ENCODE results near the gene MCRS1. TPM values are rescaled to one million over a fixed set of nuclear protein-coding genes. Genes with fewer than 3 reads are reported as not detected.
"Not testable (repeated sequence)": the region's sequence is repeated elsewhere in the genome, so short reads cannot be mapped to it uniquely, and the experiment has no call there.

Gene MCRS1
- polyA plus RNA-seq, 4 donors, result 65.3 to 85.6 (median 72.2) TPM

DNA sequence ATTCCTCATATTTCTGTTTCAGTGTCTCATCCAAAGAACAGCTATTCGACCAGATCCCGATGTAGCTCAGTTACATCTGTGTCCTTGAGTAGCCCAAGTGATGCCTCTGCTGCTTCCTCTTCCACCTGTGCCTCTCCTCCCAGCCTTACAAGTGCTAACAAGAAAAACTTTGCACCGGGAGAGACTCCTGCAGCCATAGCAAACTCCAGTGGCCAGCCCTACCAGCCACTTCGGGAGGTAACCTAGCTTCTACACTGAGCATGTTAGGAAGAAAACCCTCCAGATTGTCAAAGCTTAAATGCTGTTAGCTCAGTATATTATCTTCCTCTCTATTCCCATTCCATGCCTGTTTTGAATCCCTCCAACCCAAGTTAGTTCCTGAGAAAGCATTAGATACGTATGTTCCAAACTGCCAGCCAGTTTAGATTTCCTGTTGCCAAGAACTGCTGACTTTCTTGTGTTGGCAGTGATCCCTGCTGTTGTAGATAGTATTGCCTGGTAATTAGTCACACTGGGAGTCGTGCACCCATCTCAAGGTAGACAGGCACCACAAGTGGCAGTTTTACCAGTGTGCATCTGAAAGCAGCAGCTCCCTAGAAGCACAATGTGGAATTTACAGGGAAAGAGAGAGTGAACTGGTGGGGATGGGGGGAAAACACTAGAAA is 43.1 kb downstream of the MCRS1 start:
- DNase-seq (ENCODE audit: low read depth in 4 of 4, low spot score in 2 of 4), result no peak

DNA sequence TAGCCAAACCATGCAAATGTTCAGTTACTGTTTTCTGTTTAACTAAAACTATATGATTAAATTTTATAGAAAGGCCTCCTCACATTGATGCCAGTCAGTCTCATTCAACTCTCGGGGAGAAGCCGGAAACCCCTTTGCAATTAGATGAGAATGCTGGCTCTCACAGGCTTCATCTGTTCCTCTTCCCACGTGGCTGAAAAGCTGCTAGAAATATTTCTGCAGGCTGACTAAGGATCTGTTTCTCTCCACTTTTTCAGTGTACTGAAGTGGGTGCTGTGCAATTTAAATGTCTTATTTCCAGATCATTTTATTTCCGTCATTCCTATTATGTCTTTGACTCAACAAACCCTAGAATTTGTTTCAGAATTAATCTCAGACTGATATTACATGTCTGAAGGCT is 46.6 kb downstream of the MCRS1 start:
- DNase-seq (ENCODE audit: low read depth in 4 of 4, low spot score in 2 of 4), result no peak

DNA sequence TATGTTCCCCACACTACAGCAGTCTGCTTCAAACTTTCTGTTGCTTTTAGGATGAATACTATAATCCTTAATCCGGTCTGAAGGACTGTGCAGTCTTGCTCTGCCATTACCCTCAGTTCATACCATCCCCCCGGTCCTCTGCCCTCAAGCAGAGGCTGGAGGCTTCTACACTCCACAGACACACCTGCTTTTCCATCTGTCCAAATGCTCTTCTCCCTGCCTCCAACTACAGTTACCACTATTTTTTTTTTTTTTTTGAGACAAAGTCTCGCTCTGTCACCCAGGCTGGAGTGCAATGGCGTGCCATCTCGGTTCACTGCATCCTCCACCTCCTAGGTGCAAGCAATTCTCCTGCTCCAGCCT is 48.4 kb downstream of the MCRS1 start:
- no peak for DNase-seq (ENCODE audit: low read depth in 4 of 4, low spot score in 2 of 4)

DNA sequence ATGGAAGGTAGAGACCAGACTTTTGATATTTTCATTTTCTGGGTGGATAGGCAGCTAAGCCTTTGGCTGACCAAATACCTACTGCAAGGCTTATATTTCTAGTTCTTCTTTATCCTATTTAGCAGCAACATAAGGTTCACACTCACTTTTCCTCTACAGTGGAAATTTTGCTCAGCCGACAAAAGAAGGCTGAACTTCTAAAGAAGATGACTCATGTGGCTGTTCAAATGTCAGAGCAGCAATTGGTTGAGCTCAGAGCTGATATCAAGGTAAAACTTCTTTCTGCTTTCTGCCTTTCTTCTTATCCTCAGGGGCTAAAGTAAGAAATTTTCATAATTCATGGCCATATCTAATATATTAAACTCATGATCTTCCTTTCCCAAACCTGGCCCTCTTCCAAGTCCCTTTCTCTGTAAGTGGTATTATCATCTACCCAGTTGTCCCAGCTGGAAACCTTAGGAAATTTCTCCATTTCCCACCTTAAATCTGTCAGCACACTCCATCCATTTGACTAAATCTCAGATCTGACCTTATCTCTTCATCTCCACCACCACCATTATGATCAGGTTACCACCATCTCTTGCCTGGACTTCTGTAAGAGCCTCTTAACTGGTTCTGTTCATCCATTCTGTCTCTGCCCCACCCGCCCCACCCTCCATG is 48.9 kb downstream of the MCRS1 start:
- no peak for DNase-seq (ENCODE audit: low read depth in 4 of 4, low spot score in 2 of 4)

- no peak for DNase-seq (ENCODE audit: low read depth in 4 of 4, low spot score in 2 of 4)
Measured at GRCh38 chr12:49515266-49515665, 52.7 kb downstream of the MCRS1 start.

DNA sequence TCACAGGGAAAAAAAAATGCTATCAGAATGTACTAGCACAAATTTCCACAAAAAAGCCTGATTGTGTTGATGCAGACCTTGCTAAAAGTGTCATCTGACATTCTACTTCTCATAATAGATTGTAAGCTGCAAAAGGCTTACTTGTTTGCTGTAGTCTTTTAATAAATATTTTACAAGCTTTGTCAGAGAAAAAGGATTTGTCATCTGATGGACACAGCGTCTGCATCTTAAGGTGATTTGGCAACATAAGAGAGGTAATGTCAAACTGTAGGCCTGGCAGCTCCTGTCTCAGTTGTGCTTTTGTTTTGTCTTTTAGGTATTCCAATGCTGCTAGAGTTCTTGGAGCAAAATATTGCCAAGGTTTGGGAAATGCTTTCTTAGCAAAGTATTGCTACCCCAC is 55.4 kb downstream of the MCRS1 start:
- no peak for DNase-seq (ENCODE audit: low read depth in 4 of 4, low spot score in 2 of 4)

- DNase-seq (ENCODE audit: low read depth in 4 of 4, low spot score in 2 of 4), result no peak
Measured at GRCh38 chr12:49511410-49511809, 56.5 kb downstream of the MCRS1 start.

GRCh38 chr12:49509681-49510080 is 58.3 kb downstream of the MCRS1 start:
- not testable (repeated sequence) for DNase-seq (ENCODE audit: low read depth in 4 of 4, low spot score in 2 of 4)

Other genes with a start within 250 kb of the MCRS1 start
- 10 to 100 TPM; 14.6 to 38.3 (median 25.5) TPM for gene TROAP, start 244.9 kb downstream of the MCRS1 start, polyA plus RNA-seq (ENCODE audit: insufficient read length in 4 of 4)
- 1 to 10 TPM; 1.1 to 2.7 (median 1.8) TPM for gene C1QL4, start 231.0 kb downstream of the MCRS1 start, polyA plus RNA-seq (ENCODE audit: insufficient read length in 4 of 4)
- 10 to 100 TPM; 18.4 to 26.8 (median 20.1) TPM for gene DNAJC22, start 221.3 kb downstream of the MCRS1 start, polyA plus RNA-seq (ENCODE audit: insufficient read length in 4 of 4)
- 10 to 100 TPM; 41.3 to 55.7 (median 48.3) TPM for gene SPATS2, start 200.7 kb downstream of the MCRS1 start, polyA plus RNA-seq (ENCODE audit: insufficient read length in 4 of 4)
- 1 to 10 TPM; 3.9 to 7.6 (median 6.9) TPM for gene KCNH3, start 29.1 kb downstream of the MCRS1 start, polyA plus RNA-seq (ENCODE audit: insufficient read length in 4 of 4)
- gene FAM186B, start 37.5 kb upstream of the MCRS1 start, polyA plus RNA-seq (ENCODE audit: insufficient read length in 4 of 4), result 1 to 10 TPM in 2 of 4 donors, under 1 TPM in 2; 0.47 to 3.8 (median 2.1) TPM
- 10 to 100 TPM; 18.8 to 36.0 (median 29.8) TPM for gene PRPF40B, start 55.4 kb upstream of the MCRS1 start, polyA plus RNA-seq (ENCODE audit: insufficient read length in 4 of 4)
- gene FMNL3, start 139.3 kb upstream of the MCRS1 start, polyA plus RNA-seq (ENCODE audit: insufficient read length in 4 of 4), result 10 to 100 TPM; 35.1 to 39.8 (median 38.6) TPM
- gene TMBIM6, start 173.4 kb upstream of the MCRS1 start, polyA plus RNA-seq (ENCODE audit: insufficient read length in 4 of 4), result 100 to 1,000 TPM; 647 to 770 (median 683) TPM

Data from left renal cortex interstitium (tissue), 4 donors.